GM21390 (cell line): Measurements from ENCODE around the gene CKLF.

ENCODE experiments used
- ATAC-seq: cut with Tn5 transposase; IDR thresholded peaks from one replicate; pipeline ENCODE4 v1.9.1; 2021; ENCODE audit not compliant: unreplicated experiment

Gene CKLF

GRCh38 chr16:66568355-66568754, 16.0 kb downstream of the CKLF start:
- ATAC-seq = no peak

DNA sequence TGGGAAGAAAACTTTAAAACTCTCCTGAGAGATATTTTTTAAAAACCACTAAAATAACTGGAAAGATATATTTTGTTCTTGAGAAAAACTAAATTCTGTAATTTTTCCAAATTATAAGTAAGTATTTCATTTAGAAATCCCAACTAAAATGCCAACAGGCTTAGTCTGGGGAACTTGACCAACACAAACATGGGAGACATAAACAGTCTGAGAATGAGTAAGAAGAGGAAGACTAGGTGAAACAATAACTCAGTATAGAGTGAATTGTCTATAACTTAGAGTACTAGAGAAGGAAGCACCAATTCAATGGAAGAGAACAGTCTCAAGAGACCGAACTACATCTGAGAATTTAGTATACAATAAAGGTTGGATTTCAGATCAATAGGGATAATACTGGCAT, 16.8 kb downstream of the CKLF start:
- ATAC-seq = no peak

DNA sequence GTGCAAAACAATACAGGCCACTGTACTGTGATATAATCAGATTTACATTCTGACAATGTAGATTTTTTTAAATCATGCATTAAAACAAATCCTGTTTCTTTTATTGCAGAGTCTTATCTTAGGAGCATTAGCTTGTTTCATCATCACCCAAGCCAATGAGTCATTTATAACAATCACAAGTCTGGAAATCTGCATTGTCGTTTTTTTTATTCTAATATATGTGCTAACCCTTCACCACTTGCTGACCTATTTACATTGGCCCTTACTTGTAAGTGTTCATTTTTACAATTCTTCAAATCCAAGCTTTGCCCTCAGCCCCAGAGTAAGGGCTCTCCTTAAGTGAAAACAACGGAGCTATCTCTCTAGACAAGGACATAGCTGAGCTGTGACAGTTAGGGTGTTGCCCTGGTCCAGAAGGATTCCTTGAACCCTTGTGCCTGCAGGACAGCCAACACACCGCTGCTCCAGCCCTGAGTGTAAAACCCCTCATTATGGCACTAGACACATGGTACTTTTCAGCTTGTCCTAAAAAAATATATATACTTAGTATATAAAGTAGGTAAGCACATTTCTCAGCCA, 17.5 kb downstream of the CKLF start:
- ATAC-seq = no peak

DNA sequence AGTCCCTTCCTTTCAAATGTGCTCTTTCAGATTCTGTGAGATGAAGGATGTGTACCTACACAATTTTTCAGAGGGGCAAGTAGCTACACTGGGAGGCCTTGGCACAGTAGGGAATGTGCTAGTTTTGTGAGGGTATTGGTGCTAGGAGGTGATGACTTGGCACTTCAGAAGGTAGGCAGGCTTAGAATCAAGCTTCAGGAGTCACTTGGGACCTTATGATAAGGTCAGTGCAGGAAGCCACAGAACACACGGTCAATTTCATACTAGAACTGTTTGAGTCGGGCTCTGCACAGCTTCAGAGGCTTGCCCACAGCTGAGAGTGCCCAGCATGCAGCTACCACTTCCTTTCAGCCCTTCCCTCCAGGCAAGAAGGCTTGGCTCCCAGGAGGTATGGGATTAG, 20.0 kb downstream of the CKLF start:
- ATAC-seq = no peak

DNA sequence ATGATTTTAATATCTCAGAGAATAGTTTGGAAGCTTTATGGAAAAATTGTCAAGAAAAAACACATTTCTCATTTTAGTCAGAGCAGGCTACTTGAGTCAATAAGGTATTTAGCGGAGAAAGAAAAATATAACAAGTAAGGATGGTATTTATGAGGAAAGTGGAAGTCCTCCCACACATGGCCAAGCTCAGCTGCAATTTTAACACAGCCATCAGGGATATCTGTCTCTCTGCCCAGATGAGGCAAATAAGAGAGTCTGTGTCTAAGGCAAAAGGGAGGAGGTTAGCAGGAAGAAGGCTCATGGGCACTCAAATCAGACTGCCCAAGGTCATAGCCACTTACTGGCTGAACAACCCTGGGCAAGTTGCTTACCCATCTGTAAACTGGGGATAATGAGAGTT, 21.7 kb downstream of the CKLF start:
- ATAC-seq = no peak

- ATAC-seq = no peak
Observed at GRCh38 chr16:66574531-66574930, 22.2 kb downstream of the CKLF start.

- ATAC-seq = no peak
Observed at GRCh38 chr16:66575060-66575459, 22.7 kb downstream of the CKLF start.

DNA sequence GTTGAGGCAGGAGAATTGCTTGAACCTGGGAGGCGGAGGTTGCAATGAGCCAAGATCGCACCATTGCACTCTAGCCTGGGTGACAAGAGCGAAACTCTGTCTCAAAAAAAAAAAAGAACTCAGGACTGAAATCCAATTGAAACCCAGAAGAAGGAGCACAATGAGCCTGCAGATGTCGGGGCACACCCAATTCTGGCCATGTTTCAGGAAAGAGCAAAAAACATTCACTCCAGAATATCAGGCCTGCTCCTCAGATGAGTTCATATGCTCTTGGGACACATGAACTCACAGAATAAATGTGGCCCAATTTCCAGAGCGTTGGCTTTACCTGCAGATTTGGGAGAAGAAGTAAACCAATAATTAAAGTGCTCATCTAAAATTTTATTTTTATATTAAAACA, 23.9 kb downstream of the CKLF start:
- no peak for ATAC-seq

DNA sequence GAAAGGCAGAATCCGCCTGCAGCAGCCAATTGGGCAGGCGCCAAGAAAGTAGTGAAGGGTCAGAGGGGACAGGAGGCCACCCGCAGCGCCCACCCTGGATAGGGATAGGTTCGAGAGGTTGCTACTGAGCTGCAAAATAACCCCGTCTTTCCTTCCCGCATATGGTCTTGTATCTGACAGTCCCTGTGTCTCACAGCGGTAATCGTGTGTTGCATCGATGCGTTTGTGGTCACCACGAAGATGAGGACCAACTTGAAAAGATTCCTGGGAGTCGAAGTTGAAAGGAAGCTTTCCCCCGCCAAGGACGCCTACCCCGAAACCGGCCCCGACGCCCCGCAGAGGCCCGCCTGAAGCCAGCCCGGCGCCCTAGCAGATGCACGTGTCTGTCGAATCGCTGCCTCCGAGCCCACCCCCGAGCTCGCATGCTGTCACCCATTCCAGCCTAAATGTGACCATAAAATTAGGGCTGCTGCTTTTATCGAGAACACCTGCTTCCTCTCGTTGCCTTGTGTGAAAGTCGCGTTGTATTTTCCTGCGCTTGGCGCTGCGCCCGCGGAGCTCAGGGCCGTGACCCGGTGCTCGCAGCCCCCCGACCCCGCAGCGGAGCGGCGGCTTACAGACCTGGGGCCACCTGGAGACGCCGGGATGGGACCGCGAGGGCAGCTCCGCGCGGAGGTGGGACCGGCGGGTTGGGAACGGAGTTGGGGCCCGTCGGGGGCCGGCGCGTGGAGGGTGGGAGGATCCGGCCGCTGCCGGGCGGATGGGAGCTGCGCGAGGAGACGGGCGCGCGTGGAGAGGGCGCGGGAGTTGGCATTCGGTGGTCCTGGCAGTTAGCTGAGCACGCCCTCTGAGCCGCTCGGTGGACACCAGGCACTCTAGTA, 26.5 kb downstream of the CKLF start, which contains the start of gene CMTM2:
TSS of gene CMTM2 (plus strand) at position 813 of the 881 bp plus-strand sequence. CDS start 145 bp downstream, outside the sequence.
- ATAC-seq = no peak

- no peak for ATAC-seq
Observed at GRCh38 chr16:66580605-66581209, 28.3 kb downstream of the CKLF start.

GRCh38 chr16:66581246-66581952, 29.0 kb downstream of the CKLF start:
- ATAC-seq = no peak

DNA sequence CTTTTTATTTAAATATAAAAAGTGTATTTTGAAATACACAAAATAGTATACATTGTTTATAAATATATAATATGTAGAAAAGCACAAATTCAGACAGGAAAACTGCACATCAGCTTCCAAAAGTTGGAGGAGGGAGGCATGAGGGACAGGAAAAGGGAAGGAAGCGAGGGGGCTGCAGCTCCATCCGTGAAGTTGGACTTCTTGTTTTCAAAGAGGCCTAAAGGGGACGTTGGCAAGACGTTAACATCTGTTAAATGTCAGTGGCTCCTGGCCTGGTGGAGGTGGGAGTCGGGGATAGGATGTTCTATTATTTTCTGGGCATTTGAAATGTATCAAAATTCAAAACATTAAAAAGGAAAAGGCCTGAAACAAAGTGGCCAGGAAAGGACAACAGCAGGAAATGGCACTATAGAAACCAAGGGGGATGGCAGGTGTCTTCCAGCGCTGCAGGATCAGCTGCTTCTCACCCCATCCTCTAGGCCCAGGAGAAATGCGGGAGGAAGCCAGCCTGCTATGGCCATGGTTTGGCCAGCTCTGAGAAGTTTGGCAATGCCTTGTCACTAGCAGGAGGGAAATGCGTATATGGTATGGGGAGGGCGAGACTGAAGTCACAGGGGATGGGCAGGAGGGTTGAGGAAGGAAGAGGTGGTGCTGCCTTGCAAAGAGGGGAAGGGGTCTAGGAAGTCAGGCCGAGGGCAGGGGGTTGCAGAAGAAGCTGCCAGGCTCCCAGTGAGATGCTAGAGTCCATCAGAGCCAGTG, 33.3 kb downstream of the CKLF start:
- no peak for ATAC-seq

DNA sequence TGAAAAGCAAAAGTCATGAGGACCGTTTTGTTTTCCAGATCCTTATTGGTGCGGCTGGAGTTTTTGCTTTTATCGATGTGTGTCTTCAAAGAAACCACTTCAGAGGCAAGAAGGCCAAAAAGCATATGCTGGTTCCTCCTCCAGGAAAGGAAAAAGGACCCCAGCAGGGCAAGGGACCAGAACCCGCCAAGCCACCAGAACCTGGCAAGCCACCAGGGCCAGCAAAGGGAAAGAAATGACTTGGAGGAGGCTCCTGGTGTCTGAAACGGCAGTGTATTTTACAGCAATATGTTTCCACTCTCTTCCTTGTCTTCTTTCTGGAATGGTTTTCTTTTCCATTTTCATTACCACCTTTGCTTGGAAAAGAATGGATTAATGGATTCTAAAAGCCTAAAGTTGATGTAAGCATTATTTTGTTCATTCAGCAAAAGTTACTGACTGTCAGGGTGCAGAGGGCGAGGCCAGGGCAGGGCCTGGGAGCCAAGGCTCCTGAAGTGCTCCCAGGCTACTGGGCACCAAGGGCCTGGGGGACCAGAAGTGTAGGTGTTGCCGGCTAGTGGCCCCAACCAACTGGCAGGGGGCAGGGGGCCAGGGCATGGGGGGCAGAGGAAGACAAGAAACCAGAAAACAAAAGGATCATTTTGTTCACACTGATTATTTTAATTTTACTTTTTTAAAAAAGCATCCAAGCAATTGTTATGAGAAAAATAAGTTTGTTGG, 35.7 kb downstream of the CKLF start:
- ATAC-seq = no peak

GRCh38 chr16:66588981-66589713, 36.8 kb downstream of the CKLF start:
- ATAC-seq = no peak

- no peak for ATAC-seq
Observed at GRCh38 chr16:66590322-66590721, 37.9 kb downstream of the CKLF start.

GRCh38 chr16:66591018-66591417, 38.6 kb downstream of the CKLF start:
- no peak for ATAC-seq

- ATAC-seq = no peak
Observed at GRCh38 chr16:66592241-66592640, 39.9 kb downstream of the CKLF start.

GRCh38 chr16:66592814-66593213, 40.4 kb downstream of the CKLF start:
- no peak for ATAC-seq

DNA sequence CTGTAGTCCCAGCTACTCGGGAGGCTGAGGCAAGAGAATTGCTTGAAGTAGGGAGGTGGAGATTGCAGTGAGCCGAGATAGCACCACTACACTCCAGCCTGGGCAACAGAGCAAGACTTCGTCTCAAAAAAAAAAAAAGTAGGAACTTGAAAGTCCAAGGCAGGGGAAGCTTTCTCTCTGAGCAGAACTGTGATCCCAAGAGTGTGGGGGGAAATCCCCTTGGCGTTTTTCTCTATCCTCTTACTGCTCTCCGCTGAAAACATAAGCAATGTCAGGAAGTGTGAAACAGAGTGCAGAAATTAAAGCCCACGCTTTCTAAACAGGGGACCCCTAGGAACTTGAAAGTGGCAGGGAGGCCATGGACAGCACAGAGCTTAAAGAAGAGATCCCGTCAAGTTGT, 42.4 kb downstream of the CKLF start:
- ATAC-seq = peak; percentile 44
